WI38 (cell line): ENCODE results near the gene TTC28.
"Not testable (repeated sequence)": the region's sequence is repeated elsewhere in the genome, so short reads cannot be mapped to it uniquely, and the experiment has no call there.

ENCODE experiments used
- H3K4me3 ChIP-seq: 2 replicates; pipeline ENCODE4 v1.5.1; 2011; ENCODE audit warnings: low read depth, mild to moderate bottlenecking, control low read depth, low read length
- TF ChIP-seq, protein P1 (sequence below): IDR thresholded peaks from 2 replicates; pipeline ENCODE4 v1.5.1; 2012; ENCODE audit warnings: low read depth, mild to moderate bottlenecking, control low read depth, low read length

Gene TTC28

DNA sequence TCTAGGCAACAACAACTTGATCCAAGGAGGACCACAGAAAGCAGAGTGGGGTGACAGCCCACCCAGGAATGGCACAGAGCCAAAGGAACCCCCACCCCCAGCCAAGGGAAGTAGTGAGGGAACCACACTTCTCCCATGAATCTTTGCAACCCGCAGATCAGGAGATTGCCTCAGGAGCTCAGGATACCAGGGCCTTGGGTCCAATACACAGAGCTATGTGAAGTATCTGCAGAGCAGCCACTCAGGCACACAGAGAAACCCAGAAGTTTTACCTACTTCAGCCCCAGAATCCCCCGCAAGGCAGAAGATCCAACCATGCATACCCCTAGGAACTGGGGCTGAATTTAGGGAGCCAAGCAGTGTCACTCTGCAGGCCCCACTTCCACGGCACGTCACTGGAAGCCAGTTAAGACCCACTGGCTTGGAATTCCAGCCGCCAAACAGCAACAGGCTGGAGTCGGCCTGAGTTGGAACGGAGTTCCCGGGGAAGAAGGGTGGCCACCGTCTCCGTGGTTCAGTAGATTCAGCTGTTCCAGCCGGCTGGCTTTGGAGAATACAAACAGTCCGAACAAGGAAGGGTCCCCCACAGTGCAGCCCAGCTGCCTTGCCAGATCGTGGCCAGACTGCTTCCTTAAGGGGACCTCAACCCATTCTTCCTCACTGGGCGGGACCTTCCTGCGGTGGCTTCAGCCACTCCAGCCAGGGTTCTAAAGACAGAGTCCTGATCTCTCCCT, 174.1 kb downstream of the TTC28 start:
- TF ChIP-seq, protein P1, sequence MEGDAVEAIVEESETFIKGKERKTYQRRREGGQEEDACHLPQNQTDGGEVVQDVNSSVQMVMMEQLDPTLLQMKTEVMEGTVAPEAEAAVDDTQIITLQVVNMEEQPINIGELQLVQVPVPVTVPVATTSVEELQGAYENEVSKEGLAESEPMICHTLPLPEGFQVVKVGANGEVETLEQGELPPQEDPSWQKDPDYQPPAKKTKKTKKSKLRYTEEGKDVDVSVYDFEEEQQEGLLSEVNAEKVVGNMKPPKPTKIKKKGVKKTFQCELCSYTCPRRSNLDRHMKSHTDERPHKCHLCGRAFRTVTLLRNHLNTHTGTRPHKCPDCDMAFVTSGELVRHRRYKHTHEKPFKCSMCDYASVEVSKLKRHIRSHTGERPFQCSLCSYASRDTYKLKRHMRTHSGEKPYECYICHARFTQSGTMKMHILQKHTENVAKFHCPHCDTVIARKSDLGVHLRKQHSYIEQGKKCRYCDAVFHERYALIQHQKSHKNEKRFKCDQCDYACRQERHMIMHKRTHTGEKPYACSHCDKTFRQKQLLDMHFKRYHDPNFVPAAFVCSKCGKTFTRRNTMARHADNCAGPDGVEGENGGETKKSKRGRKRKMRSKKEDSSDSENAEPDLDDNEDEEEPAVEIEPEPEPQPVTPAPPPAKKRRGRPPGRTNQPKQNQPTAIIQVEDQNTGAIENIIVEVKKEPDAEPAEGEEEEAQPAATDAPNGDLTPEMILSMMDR: no peak
- H3K4me3 ChIP-seq: no peak overlapping the region

DNA sequence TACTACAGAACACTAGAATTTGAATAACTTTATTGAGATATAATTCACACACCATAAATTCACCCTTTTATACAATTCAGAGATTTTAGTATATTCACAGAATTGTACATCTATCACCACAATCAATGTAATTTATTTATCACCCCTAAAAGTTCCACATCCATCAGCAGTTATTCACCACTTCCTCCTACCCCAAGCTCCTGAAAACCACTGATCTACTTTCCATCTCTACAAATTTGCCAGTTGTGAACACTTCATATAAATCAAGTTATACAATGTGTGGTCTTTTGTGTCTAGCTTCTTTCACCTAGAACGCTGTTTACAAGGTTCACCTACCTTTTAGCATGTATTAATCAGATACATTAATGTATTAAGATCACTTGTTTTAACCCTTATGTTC, 179.6 kb downstream of the TTC28 start:
- TF ChIP-seq, protein P1: no peak
- H3K4me3 ChIP-seq: no peak overlapping the region

DNA sequence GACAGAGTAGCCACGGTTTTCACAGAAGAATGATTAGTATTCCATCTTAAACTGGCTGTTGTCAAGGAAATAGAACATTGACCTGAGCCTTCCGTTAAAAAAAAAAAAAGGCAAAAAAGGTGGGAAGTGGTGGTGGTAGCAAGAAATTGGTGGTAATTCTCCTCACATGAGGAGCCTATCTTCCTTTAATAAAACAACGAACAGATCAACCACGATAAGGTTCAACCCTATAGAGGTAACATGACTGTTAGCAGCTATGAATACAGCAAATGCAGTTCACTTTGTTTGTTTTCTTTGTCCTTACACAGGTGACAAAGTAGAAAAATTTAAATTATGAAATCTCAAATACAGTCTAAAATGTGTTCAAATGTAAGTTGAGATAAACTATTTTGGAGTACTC, 181.6 kb downstream of the TTC28 start:
- no peak overlapping the region for H3K4me3 ChIP-seq
- TF ChIP-seq, protein P1: no peak

DNA sequence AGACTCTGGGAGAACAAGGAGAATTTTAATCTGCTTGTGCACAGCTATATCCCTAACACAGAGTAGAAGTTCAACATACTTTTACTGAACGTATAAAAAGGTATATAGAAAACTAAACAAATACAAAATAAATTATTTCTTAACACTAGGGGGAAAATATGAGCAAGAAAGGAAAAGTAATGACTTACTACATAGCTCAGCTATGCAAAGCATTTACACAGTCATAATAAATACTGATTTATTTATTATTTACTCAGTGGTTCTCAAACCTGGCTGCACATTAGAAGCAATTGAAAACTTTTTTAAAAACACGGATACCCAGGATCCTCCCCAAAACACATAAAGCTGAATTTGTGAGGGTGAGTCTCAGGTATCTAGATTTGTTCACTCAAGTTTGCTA, 182.5 kb downstream of the TTC28 start:
- no peak overlapping the region for H3K4me3 ChIP-seq
- TF ChIP-seq, protein P1: no peak

DNA sequence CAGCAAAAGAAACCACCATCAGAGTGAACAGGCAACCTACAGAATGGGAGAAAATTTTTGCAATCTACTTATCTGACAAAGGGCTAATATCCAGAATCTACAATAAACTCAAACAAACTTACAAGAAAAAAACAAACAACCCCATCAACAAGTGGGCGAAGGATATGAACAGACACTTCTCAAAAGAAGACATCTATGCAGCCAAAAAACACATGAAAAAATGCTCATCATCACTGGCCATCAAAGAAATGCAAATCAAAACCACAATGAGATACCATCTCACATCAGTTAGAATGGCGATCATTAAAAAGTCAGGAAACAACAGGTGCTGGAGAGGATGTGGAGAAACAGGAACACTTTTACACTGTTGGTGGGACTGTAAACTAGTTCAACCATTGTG, 188.4 kb downstream of the TTC28 start:
- not testable (repeated sequence) for H3K4me3 ChIP-seq

DNA sequence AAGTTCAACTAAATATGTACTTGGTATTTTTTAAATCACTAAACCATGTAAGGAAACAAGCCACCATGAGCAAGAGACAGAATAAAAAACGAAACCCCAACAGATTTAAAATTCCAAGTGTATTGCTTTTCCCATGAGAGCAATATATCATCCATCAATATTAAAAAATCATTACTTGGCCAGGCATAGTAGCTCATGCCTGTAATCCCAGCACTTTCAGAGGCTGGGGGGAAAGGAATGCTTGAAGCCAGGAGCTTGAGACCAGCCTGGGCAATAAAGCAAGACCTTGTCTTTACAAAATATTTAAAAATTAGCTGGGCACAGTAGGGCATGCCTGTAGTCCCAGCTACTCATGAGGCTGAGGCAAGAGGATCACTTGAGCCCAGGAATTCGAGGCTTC, 190.8 kb downstream of the TTC28 start:
- TF ChIP-seq, protein P1: no peak
- H3K4me3 ChIP-seq: no peak overlapping the region

DNA sequence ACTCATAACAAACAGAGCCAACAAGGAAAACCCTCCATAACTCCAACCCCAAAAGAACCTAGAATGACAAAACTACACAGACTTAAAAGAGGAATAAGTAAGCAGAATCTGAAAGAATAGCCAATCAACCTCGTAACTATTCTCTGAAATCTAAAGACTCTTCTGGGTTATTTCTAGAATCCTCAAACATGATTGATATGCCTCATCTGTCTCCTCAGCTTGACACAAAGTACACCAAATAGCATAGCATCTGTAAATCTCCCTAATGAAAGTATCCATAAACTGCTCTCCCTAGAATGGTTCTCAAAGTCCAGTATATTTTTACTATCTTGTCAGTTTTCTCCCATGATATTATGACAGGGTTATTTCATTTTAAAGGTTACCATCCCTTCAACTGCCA, 195.0 kb downstream of the TTC28 start:
- TF ChIP-seq, protein P1: no peak

DNA sequence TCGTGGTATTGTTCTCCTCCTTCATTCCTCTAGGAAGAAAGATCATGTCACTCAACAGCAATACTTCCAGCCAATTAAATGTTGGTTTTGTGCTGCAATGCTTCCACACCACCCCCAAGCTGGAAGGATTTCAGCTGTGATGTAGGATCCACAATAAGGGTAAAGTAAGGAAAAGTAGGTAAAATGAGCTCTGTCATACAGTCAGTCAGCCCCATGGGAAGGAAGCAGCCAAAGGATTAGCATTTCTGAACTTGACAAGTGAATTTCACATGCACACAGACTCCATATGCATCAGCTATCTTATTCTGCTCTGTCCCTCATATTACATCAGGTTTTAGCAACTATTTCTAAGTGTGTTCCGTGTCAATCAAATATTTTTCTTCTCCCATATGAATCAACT, 197.9 kb downstream of the TTC28 start:
- TF ChIP-seq, protein P1: no peak
- H3K4me3 ChIP-seq: no peak overlapping the region

More for the DNA sequence above, 195.0 kb downstream of the TTC28 start:
- no peak overlapping the region for H3K4me3 ChIP-seq
